Measurements from ENCODE around the gene TTC7B. TPM values are rescaled to one million over a fixed set of nuclear protein-coding genes. Genes with fewer than 3 reads are reported as not detected.

Gene TTC7B
- total and polyA plus RNA-seq, 7 donors, result 18.9 to 97.0 (median 59.0) TPM

- 91 to 97% (median 96%) methylated on average over 12 of the region's 12 CpGs for WGBS, 3 donors
- no peak for ATAC-seq
- Histone ChIP-seq H3K27ac (no peak overlapping the region), H3K27me3 (ENCODE audit: insufficient read depth in 3 of 3, low read length in 2 of 3) (no peaks in the 10 kb centered on the region), H3K4me3 (no peak overlapping the region), H3K4me1 (peaks cover 1% of the 10 kb centered on the region), H3K36me3 (ENCODE audit: insufficient read depth in 1 of 2, low read depth in 1 of 2) (peaks cover 0 to 20% of the 10 kb centered on the region in 2 donors), H3K9me3 (no peaks in the 10 kb centered on the region)
- TF ChIP-seq, protein P1, sequence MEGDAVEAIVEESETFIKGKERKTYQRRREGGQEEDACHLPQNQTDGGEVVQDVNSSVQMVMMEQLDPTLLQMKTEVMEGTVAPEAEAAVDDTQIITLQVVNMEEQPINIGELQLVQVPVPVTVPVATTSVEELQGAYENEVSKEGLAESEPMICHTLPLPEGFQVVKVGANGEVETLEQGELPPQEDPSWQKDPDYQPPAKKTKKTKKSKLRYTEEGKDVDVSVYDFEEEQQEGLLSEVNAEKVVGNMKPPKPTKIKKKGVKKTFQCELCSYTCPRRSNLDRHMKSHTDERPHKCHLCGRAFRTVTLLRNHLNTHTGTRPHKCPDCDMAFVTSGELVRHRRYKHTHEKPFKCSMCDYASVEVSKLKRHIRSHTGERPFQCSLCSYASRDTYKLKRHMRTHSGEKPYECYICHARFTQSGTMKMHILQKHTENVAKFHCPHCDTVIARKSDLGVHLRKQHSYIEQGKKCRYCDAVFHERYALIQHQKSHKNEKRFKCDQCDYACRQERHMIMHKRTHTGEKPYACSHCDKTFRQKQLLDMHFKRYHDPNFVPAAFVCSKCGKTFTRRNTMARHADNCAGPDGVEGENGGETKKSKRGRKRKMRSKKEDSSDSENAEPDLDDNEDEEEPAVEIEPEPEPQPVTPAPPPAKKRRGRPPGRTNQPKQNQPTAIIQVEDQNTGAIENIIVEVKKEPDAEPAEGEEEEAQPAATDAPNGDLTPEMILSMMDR (IDR thresholded peaks at IDR 0.05), result no peak
- no peak for DNase-seq
- intact Hi-C loops (cut with DNase I), result no loop called here
Measured at GRCh38 chr14:90539996-90540395, 276.2 kb downstream of the TTC7B start.

DNA sequence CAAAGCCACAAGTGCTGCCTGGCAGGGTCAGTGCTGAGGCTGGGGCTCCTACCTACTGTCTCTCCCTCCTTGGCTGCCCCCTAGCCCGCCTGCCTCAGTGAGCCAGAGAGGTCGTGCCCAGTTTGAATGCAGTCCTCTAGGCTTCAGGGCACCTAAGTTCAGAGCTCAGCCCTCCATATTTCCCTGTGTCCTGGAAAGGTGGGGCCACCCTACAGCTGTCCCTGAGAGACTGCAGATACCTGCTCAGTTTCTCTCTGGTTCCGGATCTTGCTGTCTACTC, 276.8 kb downstream of the TTC7B start:
- Histone ChIP-seq H3K27ac (no peak overlapping the region), H3K4me1 (no peaks in the 10 kb centered on the region), H3K27me3 (ENCODE audit: insufficient read depth in 3 of 3, low read length in 2 of 3) (no peaks in the 10 kb centered on the region), H3K36me3 (ENCODE audit: insufficient read depth in 1 of 2, low read depth in 1 of 2) (peaks cover 0 to 20% of the 10 kb centered on the region in 2 donors), H3K9me3 (no peaks in the 10 kb centered on the region), H3K4me3 (no peak overlapping the region)
- intact Hi-C loops (cut with DNase I), result no loop called here
- ATAC-seq, result no peak
- DNase-seq, result no peak
- WGBS, 3 donors, result 91 to 98% (median 97%) methylated on average over 3 of the region's 3 CpGs
- TF ChIP-seq, protein P1 (IDR thresholded peaks at IDR 0.05), result no peak

DNA sequence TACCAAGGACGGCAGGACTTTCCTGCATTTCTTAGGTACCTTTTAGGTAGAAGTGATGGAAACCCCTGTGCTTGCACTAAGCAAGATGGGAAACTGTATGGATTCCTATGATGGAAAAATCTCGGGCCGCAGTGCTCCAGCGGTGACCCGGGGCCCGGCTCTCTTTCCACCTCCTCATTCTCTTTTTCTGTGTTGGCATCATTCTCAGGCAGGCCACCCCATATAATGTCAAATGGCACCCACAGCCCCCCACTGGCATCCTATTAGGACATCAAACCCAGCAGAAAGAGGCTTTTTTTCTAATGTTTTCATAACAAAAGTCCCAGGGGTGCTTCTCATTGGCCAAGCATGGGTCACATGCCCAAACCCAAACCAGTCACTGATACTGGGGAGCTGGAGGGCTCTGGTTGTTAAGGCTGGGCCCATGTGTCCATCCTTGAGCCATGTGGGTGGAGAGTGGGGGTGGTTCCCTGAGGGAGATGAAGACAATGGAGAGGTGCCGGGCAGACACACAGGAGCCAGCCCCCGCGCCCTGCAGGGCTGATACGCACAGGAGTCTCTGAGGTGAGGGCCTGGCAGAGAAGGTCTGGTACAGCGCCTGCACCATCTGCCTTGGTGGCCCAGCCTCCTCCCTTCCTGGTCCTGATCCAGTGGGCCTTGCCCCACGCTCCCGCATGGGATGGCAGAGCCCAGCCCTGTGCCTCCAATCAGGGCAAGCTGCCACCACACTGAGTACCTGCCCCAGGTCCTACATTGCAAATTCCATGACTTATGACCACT, 277.3 kb downstream of the TTC7B start:
- ATAC-seq, result peak in 1 of 4 donors; percentile 14
- H3K27me3 ChIP-seq (ENCODE audit: insufficient read depth in 3 of 3, low read length in 2 of 3), result no peaks in the 10 kb centered on the region
- H3K9me3 ChIP-seq, result no peaks in the 10 kb centered on the region
- intact Hi-C loops (cut with DNase I), result no loop called here
- peaks cover 0 to 20% of the 10 kb centered on the region in 2 donors for H3K36me3 ChIP-seq (ENCODE audit: insufficient read depth in 1 of 2, low read depth in 1 of 2)
- no peak overlapping the region for H3K27ac ChIP-seq
- TF ChIP-seq, protein P1 (IDR thresholded peaks at IDR 0.05), result no peak
- no peaks in the 10 kb centered on the region for H3K4me1 ChIP-seq
- WGBS, 3 donors, result 88 to 97% (median 96%) methylated on average over 13 of the region's 13 CpGs
- no peak for DNase-seq
- H3K4me3 ChIP-seq, result no peak overlapping the region

DNA sequence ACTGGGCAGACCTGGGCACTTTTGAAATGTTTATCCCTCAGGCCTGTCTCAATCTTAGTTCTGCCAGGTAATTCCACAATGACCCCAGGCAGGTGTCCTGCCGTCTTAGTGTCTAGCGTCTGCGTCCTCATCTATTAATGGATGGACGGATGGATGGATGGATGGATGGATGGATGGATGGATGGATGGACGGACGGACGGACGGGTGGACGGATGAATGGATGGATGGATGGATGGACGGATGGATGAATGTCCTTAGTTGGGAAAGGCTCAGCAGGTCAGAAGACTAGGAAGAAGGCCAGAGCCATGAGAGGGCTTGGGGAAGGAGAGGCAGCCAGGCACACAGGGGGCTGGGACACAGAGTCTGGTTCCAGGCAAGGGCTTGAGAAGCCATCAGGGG, 278.1 kb downstream of the TTC7B start:
- Histone ChIP-seq H3K27ac (no peak overlapping the region), H3K27me3 (ENCODE audit: insufficient read depth in 3 of 3, low read length in 2 of 3) (no peaks in the 10 kb centered on the region), H3K4me3 (no peak overlapping the region), H3K9me3 (no peaks in the 10 kb centered on the region), H3K36me3 (ENCODE audit: insufficient read depth in 1 of 2, low read depth in 1 of 2) (peaks cover 0 to 20% of the 10 kb centered on the region in 2 donors), H3K4me1 (no peaks in the 10 kb centered on the region)
- ATAC-seq (no peak), DNase-seq (no peak)
- TF ChIP-seq, protein P1 (IDR thresholded peaks at IDR 0.05), result no peak
- 77 to 97% (median 89%) methylated on average over 10 of the region's 10 CpGs for WGBS, 3 donors
- intact Hi-C loops (cut with DNase I), result no loop called here

Data from psoas muscle (tissue), 8 donors.